ENCODE data around the gene ZBTB4. TPM values are rescaled to one million over a fixed set of nuclear protein-coding genes. Genes with fewer than 3 reads are reported as not detected.
"Not testable (repeated sequence)": the region's sequence is repeated elsewhere in the genome, so short reads cannot be mapped to it uniquely, and the experiment has no call there.

The ZBTB4 gene
- total RNA-seq, 1 donor from 2014 or later = 26.8 TPM

DNA sequence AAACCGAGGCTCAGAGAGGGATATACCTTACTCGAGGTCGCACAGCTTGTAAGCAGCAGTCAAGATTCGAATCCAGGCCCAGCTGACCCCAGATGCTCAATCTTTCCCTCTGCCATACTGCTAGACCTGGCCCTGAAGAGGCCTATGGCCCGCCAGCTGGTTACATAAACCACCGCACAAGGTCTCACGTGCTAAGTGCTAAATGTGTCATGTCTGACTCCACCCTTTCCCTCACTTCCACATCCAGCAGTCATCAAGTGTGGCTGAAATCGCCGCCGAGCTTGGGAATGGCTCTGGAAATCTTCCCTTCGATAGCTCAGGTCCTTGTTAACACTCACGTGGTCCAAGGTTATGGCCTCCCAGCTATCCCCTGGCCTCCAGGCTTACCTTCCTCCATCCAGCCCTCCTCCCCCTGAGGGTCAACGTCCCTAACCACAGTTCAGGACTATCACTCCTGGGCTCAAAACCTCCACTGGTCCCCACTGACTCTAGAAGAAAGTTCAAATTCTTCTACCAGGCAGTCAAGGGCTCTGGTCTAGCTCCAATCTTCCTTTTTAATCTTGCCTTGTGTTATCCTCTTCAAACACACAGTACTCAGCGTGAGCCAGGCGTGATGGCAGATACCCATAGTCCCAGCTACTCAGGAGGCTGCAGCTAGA is 3.5 kb downstream of the ZBTB4 start:
- no peak overlapping the region for H3K4me3 Mint-ChIP-seq (ENCODE audit: low read depth)
- no peaks in the 10 kb centered on the region for H3K27me3 Mint-ChIP-seq
- H3K4me1 Mint-ChIP-seq (ENCODE audit: low read depth) = peaks cover 32% of the 10 kb centered on the region
- TF ChIP-seq, protein P1, sequence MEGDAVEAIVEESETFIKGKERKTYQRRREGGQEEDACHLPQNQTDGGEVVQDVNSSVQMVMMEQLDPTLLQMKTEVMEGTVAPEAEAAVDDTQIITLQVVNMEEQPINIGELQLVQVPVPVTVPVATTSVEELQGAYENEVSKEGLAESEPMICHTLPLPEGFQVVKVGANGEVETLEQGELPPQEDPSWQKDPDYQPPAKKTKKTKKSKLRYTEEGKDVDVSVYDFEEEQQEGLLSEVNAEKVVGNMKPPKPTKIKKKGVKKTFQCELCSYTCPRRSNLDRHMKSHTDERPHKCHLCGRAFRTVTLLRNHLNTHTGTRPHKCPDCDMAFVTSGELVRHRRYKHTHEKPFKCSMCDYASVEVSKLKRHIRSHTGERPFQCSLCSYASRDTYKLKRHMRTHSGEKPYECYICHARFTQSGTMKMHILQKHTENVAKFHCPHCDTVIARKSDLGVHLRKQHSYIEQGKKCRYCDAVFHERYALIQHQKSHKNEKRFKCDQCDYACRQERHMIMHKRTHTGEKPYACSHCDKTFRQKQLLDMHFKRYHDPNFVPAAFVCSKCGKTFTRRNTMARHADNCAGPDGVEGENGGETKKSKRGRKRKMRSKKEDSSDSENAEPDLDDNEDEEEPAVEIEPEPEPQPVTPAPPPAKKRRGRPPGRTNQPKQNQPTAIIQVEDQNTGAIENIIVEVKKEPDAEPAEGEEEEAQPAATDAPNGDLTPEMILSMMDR (IDR thresholded peaks at IDR 0.05; ENCODE audit: unreplicated experiment) = no peak
- H3K9me3 Mint-ChIP-seq (ENCODE audit: low read depth) = no peaks in the 10 kb centered on the region
- DNase-seq (ENCODE audit: low spot score, unreplicated experiment) = no peak
- H3K27ac Mint-ChIP-seq = peak overlapping the region; percentile 49
- no peaks in the 10 kb centered on the region for H3K36me3 Mint-ChIP-seq (ENCODE audit: insufficient read depth)

DNA sequence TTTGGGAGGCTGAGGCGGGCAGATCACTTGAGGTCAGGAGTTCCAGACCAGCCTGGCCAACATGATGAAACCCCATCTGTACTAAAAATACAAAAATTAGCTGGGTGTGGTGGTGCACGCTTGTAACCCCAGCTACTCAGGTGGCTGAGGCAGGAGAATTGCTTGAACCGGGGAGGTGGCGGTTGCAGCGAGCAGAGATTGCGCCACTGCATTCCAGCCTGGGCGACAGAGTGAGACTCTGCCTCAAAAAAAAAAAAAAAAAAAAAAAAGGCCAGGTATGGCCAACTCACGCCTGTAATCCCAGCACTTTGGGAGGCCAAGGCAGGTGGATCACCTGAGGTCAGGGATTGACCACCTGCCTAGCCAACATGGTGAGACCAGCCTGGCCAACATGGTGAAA is 4.7 kb downstream of the ZBTB4 start:
- H3K4me1 Mint-ChIP-seq (ENCODE audit: low read depth) = peaks cover 26% of the 10 kb centered on the region
- not testable (repeated sequence) for H3K36me3 Mint-ChIP-seq (ENCODE audit: insufficient read depth); H3K27me3 Mint-ChIP-seq; H3K27ac Mint-ChIP-seq; DNase-seq (ENCODE audit: low spot score, unreplicated experiment); H3K9me3 Mint-ChIP-seq (ENCODE audit: low read depth); H3K4me3 Mint-ChIP-seq (ENCODE audit: low read depth)

DNA sequence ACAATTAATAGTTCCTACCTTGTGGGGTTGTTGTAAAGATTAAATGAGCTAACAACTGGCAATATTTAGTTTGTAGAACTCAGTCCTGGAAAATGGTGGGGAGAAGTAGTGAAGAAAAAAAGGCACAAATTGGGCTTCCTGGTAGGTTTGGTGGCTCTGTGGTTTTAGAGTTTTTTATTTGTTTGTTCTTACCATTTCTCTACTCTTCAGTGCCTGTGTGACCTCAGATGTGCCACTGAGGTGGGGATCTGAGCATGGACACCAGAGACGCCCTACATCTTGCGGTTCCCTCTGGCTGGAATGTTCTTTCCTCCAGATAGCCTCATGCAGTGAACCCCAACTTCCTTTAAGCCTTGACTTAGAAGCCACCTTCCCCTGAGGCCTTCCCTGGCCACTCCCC is 7.7 kb downstream of the ZBTB4 start:
- Mint-ChIP-seq H3K27ac (peak overlapping the region; percentile 82), H3K9me3 (ENCODE audit: low read depth) (no peaks in the 10 kb centered on the region), H3K4me1 (ENCODE audit: low read depth) (peaks cover 13% of the 10 kb centered on the region), H3K4me3 (ENCODE audit: low read depth) (no peak overlapping the region), H3K36me3 (ENCODE audit: insufficient read depth) (no peaks in the 10 kb centered on the region), H3K27me3 (no peaks in the 10 kb centered on the region)
- no peak for DNase-seq (ENCODE audit: low spot score, unreplicated experiment)
- TF ChIP-seq, protein P1 (IDR thresholded peaks at IDR 0.05; ENCODE audit: unreplicated experiment) = no peak

DNA sequence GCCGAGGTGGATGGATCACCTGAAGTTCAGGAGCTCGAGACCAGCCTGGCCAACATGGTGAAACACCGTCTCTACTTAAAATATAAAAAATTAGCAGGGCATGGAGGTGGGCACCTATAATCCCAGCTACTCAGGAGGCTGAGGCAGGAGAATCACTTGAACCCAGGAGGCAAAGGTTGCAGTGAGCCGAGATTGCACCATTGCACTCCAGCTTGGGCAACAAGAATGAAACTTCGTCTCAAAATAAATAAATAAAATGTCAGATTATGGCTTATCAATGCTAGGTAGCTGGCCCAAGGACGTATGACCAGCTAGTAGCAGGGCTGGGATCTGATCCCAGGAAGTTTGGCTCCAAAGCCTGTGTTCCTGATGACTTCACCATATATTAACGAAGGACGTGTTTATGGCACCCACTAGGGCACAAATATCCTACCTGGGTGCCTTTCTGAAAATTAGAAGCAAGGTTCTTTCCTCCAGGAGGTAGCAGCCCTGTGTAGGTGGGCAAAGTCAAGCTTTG is 8.9 kb downstream of the ZBTB4 start:
- not testable (repeated sequence) for H3K4me3 Mint-ChIP-seq (ENCODE audit: low read depth); H3K36me3 Mint-ChIP-seq (ENCODE audit: insufficient read depth); H3K9me3 Mint-ChIP-seq (ENCODE audit: low read depth); H3K27me3 Mint-ChIP-seq; H3K4me1 Mint-ChIP-seq (ENCODE audit: low read depth); DNase-seq (ENCODE audit: low spot score, unreplicated experiment); H3K27ac Mint-ChIP-seq

DNA sequence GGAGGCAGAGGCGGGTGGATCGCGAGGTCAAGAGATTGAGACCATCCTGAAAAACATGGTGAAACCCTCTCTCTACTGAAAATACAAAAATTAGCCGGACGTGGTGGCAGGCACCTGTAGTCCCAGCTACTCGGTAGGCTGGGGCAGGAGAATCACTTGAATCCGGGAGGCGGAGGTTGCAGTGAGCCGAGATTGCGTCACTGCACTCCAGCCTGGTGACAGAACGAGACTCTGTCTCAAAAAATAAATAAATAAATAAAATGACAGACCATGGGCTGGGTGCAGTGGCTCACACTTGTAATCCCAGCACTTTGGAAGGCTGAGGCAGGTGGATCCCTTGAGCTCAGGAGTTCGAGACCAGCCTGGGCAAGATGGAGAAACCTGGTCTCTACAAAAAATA is 9.6 kb downstream of the ZBTB4 start:
- H3K36me3 Mint-ChIP-seq (ENCODE audit: insufficient read depth); H3K27ac Mint-ChIP-seq; H3K27me3 Mint-ChIP-seq: not testable (repeated sequence)

DNA sequence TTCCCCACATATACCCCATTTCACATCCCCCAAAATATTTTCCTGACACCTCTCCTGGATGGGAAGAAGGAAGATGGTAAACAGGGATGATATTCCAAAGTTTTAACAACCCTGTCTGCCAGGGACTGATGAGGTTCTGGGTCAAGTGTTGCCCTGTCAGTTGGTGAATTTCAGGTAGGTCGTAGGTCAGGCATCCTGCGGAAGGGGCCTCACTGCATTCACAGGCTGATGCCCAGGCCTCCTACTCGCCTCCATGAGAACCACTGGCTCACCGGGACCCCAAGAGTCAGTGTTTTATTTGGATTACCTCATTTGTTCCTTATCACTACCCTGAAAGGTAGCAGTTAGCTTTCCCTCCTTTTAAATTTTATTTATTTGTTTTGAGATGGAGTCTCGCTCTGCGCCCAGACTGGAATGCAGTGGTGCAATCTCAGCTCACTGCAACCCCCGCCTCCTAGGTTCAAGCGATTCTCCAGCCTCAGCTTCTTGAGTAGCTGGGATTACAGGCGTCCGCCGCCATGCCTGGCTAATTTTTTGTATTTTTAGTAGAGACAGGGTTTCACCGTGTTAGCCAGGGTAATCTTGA is 10.5 kb downstream of the ZBTB4 start:
- no peak overlapping the region for H3K4me3 Mint-ChIP-seq (ENCODE audit: low read depth)
- TF ChIP-seq, protein P1 (IDR thresholded peaks at IDR 0.05; ENCODE audit: unreplicated experiment) = no peak
- DNase-seq (ENCODE audit: low spot score, unreplicated experiment) = no peak
- H3K4me1 Mint-ChIP-seq (ENCODE audit: low read depth) = peaks cover 4% of the 10 kb centered on the region
- H3K27ac Mint-ChIP-seq = peak overlapping the region; percentile 29
- no peaks in the 10 kb centered on the region for H3K36me3 Mint-ChIP-seq (ENCODE audit: insufficient read depth)
- no peaks in the 10 kb centered on the region for H3K9me3 Mint-ChIP-seq (ENCODE audit: low read depth)
- no peaks in the 10 kb centered on the region for H3K27me3 Mint-ChIP-seq

More for the DNA sequence above, 9.6 kb downstream of the ZBTB4 start:
- H3K4me1 Mint-ChIP-seq (ENCODE audit: low read depth); H3K4me3 Mint-ChIP-seq (ENCODE audit: low read depth); H3K9me3 Mint-ChIP-seq (ENCODE audit: low read depth); DNase-seq (ENCODE audit: low spot score, unreplicated experiment): not testable (repeated sequence)

DNA sequence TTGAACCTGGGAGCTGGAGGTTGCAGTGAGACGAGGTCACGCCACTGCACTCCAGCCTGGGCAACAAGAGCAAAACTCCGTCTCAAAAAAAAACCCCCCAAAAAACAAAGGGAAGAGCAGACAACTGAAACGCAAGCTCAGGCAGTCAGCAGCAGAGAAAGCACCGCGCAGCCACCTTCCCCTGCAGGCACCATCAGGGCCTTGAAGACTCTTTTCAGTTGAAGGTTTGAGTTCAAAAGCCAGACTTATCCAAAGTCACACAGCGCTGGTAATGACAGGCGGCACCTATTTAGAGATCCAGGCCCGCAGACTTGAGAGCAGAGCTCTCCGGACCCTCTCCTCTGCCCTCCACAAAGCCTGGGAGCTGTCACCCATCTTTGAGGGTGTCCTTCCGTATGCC is 11.1 kb downstream of the ZBTB4 start:
- Mint-ChIP-seq H3K36me3 (ENCODE audit: insufficient read depth) (no peaks in the 10 kb centered on the region), H3K9me3 (ENCODE audit: low read depth) (no peaks in the 10 kb centered on the region), H3K4me3 (ENCODE audit: low read depth) (no peak overlapping the region), H3K27ac (no peak overlapping the region), H3K27me3 (no peaks in the 10 kb centered on the region), H3K4me1 (ENCODE audit: low read depth) (peaks cover 4% of the 10 kb centered on the region)
- TF ChIP-seq, protein P1 (IDR thresholded peaks at IDR 0.05; ENCODE audit: unreplicated experiment) = no peak
- DNase-seq (ENCODE audit: low spot score, unreplicated experiment) = no peak
